ENCODE data around the gene APOL3.
"Not testable (repeated sequence)": the region's sequence is repeated elsewhere in the genome, so short reads cannot be mapped to it uniquely, and the experiment has no call there.

APOL3 gene

GRCh38 chr22:36193171-36193570, 32.6 kb upstream of the APOL3 start:
- no peak for DNase-seq (ENCODE audit: low read depth)

DNA sequence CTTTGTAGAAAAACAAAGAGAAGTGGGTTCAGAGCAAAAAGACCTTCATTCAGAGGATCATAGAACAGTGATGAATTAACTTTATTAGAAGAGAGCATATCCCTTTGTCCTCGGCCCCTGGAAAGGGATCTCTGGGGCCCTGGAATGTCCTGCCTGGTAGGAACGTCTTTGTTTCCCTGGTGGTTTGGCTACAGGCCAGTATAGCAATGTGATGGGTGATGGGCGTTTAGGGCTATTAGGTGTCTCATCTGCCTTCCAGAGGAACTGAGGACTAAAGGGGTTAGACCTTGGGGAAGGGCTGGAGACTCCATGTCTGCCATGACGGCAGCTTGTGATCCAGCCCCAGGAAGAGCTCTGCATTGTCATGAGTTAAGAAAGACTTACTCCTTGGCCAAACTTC, 32.0 kb upstream of the APOL3 start:
- DNase-seq (ENCODE audit: low read depth), result no peak

DNA sequence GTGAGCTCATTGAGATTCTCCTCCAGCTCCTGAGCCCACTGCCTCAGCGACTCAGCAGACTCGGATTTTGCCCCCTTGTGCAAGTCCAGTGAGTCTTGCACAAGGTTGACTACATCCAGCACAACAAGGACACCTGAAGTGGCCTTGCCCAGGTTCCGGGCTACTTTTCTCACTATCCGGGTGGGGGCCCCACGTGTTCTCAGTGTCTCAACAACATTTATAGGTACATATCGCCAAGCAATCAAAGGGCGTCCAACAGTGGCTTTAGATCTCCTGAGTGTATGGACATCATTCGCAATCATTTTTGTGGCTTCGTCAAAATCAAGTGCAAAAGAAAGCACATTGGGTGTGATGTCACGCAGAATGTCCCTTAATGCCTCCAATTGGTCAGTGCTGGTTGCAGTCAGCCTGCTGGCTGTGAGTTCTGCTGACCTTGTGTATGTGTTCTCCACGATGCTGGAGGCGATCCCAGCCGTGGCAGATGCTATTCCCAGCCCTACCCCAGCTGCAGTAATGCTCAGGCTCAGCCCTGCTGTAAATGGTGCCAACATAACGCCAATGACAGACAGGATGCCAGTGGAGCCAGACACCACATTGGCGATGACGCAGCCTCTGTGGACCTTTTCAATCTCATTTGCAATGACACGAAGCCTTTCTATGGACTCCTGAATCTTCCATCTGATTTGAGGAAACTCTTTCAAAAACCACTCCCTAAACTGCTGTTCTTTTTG, 30.7 kb upstream of the APOL3 start:
- no peak for DNase-seq (ENCODE audit: low read depth)

DNA sequence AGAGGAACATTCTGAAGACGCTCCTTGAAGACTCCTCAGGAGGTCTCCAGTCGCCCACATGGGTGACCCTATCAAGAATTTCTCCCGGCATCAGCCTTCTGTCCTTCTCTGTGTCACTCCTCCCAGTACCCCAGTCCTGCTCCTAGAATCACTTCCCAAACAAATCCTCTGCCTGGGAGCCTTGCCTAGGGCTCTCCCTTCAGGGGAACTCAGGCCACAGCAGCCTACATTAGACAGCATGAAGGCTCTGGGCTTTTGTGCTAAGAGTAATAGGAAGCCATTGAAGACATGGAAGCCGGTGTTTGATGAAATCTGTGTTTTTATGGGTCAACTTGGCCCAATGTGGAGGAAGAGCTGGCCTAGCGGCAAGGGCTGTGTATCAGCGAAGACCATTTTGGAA, 27.3 kb upstream of the APOL3 start:
- not testable (repeated sequence) for DNase-seq (ENCODE audit: low read depth)

- no peak for DNase-seq (ENCODE audit: low read depth)
Observed at GRCh38 chr22:36185828-36186624, 25.5 kb upstream of the APOL3 start.

DNA sequence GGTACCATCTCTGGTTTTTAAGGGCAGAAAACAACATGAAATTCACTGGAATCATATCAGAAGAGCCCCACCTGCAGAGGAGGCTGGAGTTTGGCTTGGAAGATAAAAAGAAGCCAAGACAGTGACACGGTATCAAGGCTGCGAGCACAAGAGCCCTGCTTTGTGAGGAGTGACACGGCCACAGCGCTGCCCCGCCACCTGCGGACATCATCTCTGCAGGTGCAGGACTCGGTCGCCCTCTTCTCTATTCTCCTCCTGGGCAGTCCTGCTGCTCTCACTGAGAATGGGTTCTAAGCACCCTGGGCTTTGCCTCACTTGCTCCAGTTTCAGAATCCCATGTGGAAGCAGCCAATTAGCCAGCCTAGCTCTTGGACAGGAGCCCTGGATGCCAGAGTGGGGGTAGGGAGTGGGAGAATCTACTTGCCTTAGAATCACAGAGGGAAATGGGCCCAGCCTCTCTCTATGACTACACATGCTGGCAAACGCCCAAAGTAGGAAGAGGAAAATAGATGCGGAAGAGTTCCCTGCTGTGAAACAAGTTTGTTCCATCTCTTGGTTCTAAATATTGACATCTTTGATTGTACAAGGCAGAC, 24.0 kb upstream of the APOL3 start:
- no peak for DNase-seq (ENCODE audit: low read depth)

- no peak for DNase-seq (ENCODE audit: low read depth)
Observed at GRCh38 chr22:36183446-36183845, 22.9 kb upstream of the APOL3 start.

DNA sequence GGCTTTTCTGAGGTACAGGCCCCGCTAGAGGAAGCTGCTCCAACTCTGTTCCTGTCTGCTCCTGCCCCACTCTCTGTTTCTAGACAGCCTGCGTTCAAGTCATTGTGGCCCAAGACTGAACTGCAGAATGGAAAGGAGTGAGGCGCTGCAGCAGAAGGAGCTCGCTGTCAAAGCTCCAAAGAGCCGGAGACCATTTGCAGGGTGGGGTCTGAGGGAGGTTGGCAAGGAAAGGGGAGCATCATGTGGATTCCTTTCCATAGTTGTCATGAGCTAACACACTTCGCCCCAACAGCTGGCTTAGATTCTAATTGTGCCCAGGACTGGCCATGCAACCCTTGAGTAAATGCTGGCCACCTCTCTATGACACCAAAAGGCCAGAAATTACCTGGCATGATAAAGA, 22.3 kb upstream of the APOL3 start:
- no peak for DNase-seq (ENCODE audit: low read depth)

DNA sequence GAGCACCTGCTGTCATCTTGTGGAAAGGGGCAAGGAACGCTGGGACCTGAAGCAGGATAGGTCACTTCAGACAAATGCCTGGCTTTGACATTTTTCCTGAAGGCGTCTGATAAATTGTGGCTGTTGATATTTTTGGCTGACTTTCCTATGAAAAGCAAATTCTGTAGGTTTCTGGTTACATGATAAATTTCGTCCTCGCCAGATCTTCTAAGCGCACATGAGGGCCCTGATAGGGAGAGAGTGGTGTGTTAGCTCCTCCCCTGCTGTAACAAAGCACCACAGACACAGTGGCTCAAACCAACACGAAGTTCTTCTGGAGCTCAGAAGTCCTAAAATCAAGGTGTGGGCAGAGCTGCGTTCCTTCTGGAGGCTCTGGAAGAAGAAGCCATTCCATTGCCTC, 21.5 kb upstream of the APOL3 start:
- DNase-seq (ENCODE audit: low read depth), result no peak

DNA sequence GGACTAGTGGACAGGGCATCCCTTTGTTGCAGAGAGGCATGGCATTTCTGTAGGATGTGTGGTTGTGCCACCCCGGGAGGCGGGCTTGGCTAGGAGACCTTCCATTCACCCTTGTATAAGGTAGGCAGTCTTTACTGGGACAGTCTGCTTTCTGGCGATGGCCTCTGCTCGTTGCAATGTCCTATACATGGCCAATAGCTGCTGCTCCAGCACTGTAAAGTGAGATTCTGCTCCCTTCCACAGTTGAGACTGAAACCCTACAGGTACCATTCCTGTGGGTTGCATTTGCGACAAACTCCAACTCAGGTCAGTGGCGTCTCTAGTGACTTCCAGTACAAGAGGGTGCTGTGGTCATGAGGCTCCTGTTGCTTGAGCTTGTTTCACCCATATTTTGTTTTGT, 20.4 kb upstream of the APOL3 start:
- DNase-seq (ENCODE audit: low read depth), result no peak

DNA sequence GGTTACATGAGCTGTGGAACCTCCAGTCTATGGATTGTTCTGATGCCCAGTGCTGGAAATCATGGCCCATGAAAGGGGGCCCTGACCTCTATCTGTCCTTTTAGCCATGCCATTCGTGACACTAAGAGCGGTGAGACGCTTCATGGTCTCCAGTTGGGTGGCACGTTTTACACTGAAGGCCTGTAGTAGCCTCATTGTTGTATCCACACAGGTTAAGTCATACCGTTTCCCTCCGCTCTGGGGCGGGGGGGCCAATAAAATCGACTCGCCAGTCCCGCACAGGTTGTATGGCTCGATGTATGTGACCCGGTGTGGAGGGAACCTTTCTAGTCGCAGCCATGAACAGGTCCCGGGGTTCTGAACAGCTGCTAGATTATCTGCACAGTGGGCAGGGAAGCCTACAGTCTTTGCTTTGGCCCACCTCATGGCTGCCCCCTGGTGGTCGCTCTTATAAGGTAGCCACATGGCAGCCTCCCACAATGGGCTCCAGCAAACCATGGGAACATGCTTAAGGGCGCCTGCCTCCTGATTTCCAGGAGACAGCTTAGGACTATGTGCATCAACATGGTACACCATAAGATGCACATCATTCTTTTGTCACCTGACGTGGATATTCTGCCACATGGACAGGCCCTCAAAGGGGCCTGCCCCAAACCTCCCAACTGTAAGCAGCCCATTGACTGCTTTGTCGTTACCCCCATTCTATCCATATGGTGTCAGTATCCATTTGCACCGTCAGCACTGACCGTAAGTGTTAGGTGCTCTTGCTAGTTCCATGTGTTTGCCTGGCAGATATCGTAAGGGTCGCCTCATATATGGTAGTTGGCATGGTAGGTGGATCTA, 19.7 kb upstream of the APOL3 start:
- DNase-seq (ENCODE audit: low read depth), result no peak

DNA sequence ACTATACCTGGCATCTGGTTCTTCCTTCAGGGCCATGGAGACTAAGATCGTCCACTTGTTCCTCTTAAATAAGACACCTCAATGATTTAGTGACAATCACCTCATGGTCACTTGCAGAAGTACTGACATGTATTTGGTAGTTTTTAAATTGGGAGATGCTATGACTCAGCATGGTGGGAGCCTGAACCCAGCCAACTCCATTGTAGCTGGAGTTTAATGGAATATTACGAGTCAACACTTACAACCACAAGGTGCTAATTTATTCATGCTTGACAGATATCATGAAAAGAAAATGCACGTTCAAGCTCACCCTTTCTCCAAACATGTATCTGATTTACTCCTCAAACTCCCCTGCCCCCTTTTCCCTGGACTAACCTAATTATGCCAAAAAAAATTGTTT, 16.6 kb upstream of the APOL3 start:
- DNase-seq (ENCODE audit: low read depth), result no peak

DNA sequence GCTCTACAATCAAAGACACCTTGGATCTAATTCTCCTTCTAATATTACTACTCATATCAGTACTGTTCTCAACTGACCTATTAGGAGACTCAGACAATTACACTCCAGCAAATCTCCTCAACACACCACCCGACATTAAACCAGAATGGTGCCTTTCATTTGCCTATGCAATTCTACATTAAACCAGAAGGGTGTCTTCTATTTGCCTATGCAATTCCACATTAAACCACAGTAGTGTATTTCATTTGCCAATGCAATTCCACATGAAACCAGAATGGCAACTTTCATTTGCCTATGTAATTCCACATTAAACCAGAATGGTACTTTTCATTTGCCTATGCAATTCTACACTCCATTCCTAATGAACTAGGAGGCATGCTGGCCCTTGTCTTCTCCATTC, 15.3 kb upstream of the APOL3 start:
- no peak for DNase-seq (ENCODE audit: low read depth)

GRCh38 chr22:36171941-36172340, 11.4 kb upstream of the APOL3 start:
- DNase-seq (ENCODE audit: low read depth), result no peak

GRCh38 chr22:36166518-36167220, 6.1 kb upstream of the APOL3 start:
- DNase-seq (ENCODE audit: low read depth), result no peak

DNA sequence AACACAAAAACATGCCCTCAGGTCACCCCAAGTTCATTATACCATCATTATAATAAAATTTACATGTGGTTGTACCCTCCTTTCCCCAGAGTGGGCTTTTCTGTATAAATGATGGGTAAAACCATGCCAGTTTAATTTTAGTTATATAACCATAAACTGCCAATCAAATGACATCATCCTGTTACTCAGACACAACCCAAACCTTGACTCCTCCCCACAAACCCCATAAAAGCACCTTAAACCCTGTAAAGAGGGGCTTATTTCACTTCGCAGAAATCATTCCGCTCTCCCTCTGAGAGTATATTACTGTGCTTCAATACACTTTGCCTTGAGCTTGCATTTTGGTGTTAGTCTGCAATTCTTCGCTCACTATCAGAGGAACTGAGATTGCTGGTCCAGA, 5.5 kb upstream of the APOL3 start:
- no peak for DNase-seq (ENCODE audit: low read depth)

DNA sequence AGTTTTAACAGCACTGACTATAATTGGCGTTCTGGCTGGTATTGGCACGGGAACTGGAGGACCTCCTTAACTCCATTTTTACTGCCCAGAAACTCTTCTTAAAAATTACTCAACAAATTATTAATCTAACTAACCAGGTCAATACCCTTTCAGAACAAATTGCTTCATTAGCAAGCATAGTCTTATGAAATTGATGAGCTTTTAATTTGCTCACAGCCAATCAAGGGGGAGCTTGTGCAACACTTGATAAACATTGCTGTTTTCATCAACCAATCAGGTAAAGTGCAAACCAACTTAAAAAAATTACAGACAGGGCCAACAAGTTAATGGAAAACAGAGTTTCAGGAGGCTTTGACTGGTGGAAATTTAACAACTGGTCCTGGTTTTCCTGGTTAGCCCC, 4.6 kb upstream of the APOL3 start:
- no peak for DNase-seq (ENCODE audit: low read depth)

DNA sequence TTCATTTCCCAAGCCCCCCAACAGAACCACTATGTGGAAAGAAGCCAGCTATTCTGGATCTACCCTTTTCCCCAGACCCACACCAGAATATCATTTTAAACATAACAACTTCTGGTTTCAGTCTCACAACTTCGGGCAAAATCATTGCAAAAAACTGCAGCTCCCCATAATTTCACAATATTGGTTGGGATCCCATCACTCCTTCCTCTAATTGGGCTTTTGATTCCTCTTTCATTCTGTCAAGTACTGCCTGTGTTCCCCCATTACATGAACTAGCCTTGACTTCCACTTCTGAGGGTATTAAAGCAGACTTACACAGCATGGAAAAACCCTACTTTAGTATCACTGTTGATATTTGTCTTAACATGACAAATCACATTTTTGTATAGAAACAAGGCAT, 4.1 kb upstream of the APOL3 start:
- no peak for DNase-seq (ENCODE audit: low read depth)

- no peak for DNase-seq (ENCODE audit: low read depth)
Observed at GRCh38 chr22:36163497-36163896, 2.9 kb upstream of the APOL3 start.

GRCh38 chr22:36162127-36163034, 1.8 kb upstream of the APOL3 start:
- DNase-seq (ENCODE audit: low read depth), result no peak

- DNase-seq (ENCODE audit: low read depth), result not testable (repeated sequence)
Observed at GRCh38 chr22:36161793-36162126, 1.2 kb upstream of the APOL3 start.
